ENCODE data around the gene TLE2.
A peak's percentile ranks its signal among the peaks of the same experiment; 100 is the strongest.

The TLE2 gene

DNA sequence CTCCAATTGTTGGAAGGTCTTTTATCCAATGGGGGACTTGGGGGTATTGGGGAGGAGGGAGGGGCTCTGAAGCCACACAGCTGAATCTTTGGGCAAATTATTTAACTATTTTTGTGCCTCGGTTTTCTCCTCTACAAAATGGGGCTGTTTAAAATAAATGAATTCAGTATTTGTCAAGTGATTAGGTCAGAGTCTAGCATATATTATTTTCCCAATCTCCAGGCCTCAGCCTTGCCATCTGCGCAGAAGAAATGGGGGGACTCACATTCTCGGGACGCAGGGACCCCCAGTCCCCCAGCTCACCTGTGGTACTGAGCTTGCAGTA, 31.7 kb upstream of the TLE2 start:
- H3K4me3 ChIP-seq (ENCODE audit: control insufficient read depth, low read depth, low read length) = peak overlapping the region; percentile 71
- DNase-seq (ENCODE audit: low read depth) = no peak
- TF ChIP-seq, protein P1, sequence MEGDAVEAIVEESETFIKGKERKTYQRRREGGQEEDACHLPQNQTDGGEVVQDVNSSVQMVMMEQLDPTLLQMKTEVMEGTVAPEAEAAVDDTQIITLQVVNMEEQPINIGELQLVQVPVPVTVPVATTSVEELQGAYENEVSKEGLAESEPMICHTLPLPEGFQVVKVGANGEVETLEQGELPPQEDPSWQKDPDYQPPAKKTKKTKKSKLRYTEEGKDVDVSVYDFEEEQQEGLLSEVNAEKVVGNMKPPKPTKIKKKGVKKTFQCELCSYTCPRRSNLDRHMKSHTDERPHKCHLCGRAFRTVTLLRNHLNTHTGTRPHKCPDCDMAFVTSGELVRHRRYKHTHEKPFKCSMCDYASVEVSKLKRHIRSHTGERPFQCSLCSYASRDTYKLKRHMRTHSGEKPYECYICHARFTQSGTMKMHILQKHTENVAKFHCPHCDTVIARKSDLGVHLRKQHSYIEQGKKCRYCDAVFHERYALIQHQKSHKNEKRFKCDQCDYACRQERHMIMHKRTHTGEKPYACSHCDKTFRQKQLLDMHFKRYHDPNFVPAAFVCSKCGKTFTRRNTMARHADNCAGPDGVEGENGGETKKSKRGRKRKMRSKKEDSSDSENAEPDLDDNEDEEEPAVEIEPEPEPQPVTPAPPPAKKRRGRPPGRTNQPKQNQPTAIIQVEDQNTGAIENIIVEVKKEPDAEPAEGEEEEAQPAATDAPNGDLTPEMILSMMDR (conservative IDR thresholded peaks at IDR 0.05; ENCODE audit: control insufficient read depth, insufficient read depth, low read depth, low read length) = no peak

- TF ChIP-seq, protein P1 (conservative IDR thresholded peaks at IDR 0.05; ENCODE audit: control insufficient read depth, insufficient read depth, low read depth, low read length) = no peak
- H3K4me3 ChIP-seq (ENCODE audit: control insufficient read depth, low read depth, low read length) = no peak overlapping the region
- DNase-seq (ENCODE audit: low read depth) = no peak
Observed at GRCh38 chr19:3059653-3060052, 30.6 kb upstream of the TLE2 start.

- H3K4me3 ChIP-seq (ENCODE audit: control insufficient read depth, low read depth, low read length) = no peak overlapping the region
- TF ChIP-seq, protein P1 (conservative IDR thresholded peaks at IDR 0.05; ENCODE audit: control insufficient read depth, insufficient read depth, low read depth, low read length) = no peak
- no peak for DNase-seq (ENCODE audit: low read depth)
Observed at GRCh38 chr19:3058821-3059314, 29.8 kb upstream of the TLE2 start.

DNA sequence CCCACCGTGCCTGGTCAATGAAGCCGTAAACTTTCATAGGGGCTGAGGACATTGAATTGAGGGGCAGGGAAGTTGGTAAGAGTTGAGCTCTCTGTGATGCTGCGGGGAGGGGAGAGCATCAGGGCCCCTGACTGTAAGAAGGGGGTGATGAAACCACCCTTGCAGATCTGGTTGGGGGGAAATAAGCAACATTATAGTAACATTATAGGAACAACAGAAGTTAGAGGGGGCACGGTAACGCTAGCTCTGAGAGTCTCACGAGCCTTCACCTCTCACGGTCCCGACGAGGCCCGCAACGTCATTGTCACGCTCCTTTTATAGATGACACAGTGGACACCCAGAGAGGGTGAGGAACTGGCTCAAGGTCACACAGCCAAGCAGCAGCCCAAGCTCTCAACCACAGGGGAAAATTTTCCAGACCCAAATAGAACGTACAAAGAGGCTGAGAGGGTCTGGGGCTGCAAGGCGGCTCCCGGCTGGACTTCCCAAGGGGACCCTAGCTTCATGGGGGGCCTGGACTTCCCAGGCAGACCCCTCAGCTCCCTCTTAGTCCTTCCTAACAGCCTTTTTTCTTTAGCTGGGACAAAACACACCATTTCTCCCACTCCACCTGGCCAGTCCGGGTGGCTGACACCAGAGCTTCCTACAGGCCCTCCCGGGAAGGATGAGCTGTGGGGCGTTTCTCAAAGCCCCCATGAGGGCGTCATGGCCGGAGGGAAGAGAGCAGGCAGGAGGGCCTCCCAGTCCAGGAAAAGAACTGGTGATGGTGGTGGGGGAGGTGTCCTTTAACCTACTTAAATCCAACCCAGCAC, 29.1 kb upstream of the TLE2 start:
- no peak overlapping the region for H3K4me3 ChIP-seq (ENCODE audit: control insufficient read depth, low read depth, low read length)
- TF ChIP-seq, protein P1 (conservative IDR thresholded peaks at IDR 0.05; ENCODE audit: control insufficient read depth, insufficient read depth, low read depth, low read length) = no peak
- no peak for DNase-seq (ENCODE audit: low read depth)

DNA sequence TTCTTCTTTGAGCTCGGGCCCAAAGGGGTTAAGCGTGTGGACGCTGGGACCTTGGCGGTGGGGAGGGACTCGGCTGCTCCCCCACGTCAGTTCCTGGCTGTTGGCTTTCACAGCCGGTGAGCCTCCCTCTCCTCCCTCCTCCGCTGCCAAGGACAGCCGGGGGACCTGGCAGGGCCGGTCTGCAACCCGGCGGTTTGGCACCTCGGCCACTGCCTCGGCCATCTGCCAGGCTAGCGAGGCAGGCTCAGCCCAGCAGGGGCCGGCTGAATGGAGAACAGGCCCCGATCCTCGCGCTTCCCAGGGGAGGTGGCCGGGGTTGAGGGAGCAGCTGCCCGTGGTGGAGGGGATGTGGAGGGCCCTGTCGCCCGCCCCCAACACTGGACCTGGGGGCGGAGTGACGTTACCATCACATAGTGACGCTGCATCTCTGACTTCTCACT, 28.2 kb upstream of the TLE2 start:
- TF ChIP-seq, protein P1 (conservative IDR thresholded peaks at IDR 0.05; ENCODE audit: control insufficient read depth, insufficient read depth, low read depth, low read length) = no peak
- H3K4me3 ChIP-seq (ENCODE audit: control insufficient read depth, low read depth, low read length) = no peak overlapping the region
- DNase-seq (ENCODE audit: low read depth) = peak; percentile 69

DNA sequence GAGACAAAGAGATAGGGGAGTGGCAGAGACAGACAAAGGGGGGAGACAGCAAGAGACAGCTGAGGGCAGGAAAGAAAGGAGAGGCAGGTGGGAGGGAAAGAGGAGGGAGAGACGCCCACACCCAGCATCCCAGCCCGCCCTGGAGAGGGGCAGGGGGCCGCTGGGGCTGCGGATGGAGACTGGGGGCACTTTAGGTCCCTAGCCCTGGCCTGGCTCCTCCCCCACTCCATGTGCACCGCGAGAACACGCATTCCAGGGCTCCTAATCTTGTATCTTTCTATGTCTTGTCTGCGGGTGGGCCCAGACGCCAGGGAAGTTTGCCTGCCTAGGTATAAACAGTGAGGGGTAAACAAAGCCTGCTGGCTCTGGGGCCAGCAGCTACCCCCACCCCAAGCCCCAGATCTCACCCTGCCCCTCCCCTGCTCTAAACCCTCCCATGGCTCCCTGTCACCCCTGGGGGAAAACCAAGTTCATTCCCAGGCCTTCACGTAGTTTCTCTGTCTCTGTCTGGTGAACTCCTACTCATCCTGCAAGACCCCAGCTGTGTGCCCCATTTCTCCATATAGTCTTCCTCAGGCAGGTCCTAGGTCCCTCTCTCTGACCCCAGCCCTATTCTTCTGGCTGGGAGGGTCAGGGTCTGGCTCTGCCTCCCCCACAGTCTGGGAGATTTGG, 27.5 kb upstream of the TLE2 start:
- H3K4me3 ChIP-seq (ENCODE audit: control insufficient read depth, low read depth, low read length) = no peak overlapping the region
- TF ChIP-seq, protein P1 (conservative IDR thresholded peaks at IDR 0.05; ENCODE audit: control insufficient read depth, insufficient read depth, low read depth, low read length) = no peak
- no peak for DNase-seq (ENCODE audit: low read depth)

Data from fibroblast of mammary gland (primary cell).